GM21381 (cell line): ENCODE results near the gene KLF4.
A peak's percentile ranks its signal among the peaks of the same experiment; 100 is the strongest.

Experiments
- ATAC-seq: cut with Tn5 transposase; IDR thresholded peaks from one replicate; pipeline ENCODE4 v1.9.1; 2021; ENCODE audit warnings: mild to moderate bottlenecking, moderate library complexity; ENCODE audit not compliant: unreplicated experiment

Gene KLF4

GRCh38 chr9:107488375-107489143 lies 1.0 kb downstream of the KLF4 start:
- no peak for ATAC-seq

DNA sequence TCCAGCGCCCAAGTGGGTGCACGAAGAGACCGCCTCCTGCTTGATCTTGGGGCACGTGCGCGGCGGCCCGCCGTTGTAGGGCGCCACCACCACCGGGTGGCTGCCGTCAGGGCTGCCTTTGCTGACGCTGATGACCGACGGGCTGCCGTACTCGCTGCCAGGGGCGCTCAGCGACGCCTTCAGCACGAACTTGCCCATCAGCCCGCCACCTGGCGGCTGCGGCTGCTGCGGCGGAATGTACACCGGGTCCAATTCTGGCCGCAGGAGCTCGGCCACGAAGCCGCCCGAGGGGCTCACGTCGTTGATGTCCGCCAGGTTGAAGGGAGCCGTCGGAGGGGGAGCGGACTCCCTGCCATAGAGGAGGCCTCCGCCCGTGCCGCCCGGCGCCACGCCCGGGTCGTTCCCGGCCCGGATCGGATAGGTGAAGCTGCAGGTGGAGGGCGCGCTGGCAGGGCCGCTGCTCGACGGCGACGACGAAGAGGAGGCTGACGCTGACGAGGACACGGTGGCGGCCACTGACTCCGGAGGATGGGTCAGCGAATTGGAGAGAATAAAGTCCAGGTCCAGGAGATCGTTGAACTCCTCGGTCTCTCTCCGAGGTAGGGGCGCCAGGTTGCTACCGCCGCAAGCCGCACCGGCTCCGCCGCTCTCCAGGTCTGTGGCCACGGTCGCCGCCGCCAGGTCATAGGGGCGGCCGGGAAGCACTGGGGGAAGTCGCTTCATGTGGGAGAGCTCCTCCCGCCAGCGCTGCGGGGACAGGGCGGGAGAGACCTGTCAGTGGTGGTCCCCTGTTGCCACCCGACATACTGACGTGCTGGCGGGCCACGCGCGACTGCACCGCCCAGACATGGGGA lies 1.8 kb downstream of the KLF4 start:
- ATAC-seq, result no peak

DNA sequence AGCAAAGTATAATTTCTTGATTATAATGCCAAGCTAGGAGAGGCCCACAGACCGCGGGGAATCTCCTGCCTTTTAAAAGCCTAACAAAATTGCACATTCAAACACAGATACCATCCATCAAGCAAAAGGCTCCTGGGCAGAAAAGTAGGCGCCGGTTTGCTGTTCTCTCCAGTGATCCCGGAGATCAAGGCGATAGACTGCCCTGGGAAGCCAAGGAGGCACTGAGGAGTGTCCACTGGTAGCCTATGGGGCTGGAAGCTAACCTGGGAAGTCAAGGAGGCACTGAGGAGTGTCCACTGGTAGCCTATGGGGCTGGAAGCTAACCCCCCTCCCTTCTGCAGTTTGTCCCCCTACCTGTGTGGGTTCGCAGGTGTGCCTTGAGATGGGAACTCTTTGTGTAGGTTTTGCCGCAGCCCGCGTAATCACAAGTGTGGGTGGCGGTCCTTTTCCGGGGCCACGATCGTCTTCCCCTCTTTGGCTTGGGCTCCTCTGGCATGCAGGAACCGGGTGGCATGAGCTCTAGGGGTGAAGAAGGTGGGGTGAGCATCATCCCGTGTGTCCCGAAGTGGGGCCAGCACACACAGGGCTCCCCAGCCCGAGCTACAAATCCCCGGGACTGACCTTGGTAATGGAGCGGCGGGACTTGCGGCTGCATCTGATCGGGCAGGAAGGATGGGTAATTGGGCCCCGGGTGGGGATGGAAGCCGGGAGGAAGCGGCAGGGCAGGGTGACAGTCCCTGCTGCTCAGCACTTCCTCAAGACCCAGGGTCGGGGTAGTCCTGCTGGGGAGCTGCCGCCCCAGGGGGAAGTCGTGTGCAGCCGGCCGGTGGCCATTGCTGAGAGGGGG lies 2.7 kb downstream of the KLF4 start:
- ATAC-seq, result no peak

GRCh38 chr9:107485458-107486043 lies 4.0 kb downstream of the KLF4 start:
- ATAC-seq, result no peak

DNA sequence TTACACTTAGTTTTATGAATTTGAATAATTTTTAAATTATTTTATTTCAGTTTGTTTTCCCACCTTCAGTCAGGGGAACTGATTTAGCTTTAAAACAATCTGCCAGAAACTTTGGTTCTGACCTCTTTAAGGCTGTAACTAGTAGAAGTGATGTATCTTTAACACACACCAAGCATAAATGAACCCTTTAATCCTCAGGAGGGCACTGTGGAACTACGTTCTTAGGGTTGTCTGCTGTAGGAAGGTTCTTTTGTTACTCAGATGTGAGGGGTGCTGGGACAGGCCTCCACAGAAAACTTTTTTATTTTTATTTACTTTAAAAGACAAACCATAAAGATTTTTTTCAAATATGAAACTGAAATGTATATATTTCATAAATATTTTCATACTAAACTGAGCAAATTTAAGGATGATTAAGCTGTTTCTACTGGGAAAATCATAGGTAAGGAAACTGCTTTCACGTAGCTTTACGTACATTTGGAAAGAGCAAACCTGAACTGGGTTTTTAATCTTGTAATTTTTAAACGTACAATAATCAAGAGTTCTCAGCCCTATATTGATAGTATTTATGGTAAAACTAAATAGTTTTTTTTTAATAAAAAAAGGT lies 5.3 kb downstream of the KLF4 start:
- ATAC-seq, result no peak

DNA sequence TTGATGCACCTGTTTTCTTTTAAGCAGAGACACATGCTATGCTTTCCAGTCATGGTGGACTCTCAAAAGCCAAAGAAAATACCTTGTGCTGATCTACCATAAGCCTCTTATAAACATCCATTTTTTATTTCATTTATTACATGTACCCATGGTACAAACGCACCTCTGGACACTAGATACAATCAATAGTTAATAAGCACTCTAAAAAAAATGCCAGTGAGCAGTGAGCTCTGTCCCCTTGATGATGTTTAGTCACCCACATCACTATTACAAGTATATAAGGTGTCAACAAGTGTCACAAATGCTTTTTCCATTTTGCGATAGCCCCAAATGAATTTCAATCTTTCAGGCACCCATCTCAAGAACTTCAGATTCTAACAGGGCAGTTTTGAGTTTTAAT lies 5.9 kb downstream of the KLF4 start:
- no peak for ATAC-seq

DNA sequence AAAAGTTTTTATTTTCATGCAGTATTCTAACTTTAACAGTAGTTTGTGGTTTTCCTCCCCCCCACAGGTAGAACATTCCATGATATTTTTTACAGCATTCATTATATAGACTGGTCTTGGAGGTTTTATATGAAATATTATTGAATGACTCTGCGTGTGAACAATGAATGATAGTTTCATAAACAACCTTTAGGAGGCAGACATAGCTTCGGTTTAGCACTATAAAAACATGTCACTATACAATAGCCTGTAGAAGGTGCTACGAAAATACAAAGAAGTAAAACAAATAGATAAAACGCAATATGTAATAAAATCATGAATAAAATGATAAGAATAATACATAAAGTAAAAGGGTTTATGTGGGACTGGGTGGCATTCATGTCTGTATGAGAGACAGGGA lies 8.5 kb downstream of the KLF4 start:
- no peak for ATAC-seq

DNA sequence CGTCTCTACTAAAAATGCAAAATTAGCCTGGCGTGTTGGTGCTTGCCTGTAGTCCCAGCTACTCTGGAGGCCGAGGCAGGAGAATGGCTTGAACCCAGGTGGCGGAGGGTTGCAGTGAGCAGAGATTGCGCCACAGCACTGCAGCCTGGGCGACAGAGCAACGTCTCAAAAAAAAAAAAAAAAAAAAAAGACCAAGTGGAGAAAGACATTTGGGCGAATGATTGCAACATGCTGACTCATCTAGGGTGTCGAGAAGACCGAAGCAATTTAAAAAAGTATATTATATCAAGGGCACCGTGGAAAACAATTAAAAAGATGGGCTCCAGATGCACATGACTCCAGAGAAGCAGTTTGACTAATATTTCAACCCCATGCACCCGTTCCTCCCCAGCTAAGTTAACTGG lies 9.2 kb downstream of the KLF4 start:
- no peak for ATAC-seq

GRCh38 chr9:107478805-107479204 lies 10.8 kb downstream of the KLF4 start:
- ATAC-seq, result no peak

DNA sequence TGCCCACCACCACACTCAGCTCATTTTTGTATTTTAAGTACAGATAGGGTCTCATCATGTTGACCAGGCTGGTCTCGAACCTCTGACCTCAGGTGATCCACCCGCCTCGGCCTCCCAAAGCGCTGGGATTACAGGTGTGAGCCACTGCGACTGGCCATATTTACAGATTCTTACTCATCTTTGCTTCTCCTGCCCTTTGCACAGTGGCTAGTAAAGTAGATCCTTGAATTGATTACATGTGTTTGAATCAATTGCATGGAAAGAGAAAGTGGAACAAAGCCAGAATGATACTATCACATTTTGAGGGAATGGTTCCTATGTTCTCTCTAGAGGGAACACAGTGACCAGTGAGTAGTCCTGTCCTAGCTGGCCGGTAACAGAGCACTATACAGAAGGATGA lies 15.4 kb downstream of the KLF4 start:
- no peak for ATAC-seq

- ATAC-seq, result no peak
Observed at GRCh38 chr9:107472581-107473340, 16.8 kb downstream of the KLF4 start.

DNA sequence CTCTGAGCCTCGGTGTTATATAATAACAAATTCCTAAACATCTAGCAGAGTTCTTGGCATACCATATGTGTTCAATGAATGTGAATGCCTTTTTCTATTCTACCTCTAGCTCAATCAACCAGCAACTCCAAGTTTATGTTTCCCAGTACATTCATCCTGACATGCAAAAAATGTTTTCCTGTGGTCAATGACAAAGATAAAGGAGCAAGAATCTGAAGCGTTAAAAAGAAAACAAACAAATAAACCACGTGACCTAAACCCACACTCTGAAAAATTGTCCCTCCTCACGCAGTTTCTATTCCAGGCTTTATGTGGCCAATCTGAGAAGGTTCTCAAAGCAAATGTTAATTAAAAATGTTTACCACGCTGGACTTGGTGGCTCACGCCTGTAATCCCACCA lies 18.0 kb downstream of the KLF4 start:
- no peak for ATAC-seq

- ATAC-seq, result no peak
Observed at GRCh38 chr9:107467416-107467815, 22.2 kb downstream of the KLF4 start.

DNA sequence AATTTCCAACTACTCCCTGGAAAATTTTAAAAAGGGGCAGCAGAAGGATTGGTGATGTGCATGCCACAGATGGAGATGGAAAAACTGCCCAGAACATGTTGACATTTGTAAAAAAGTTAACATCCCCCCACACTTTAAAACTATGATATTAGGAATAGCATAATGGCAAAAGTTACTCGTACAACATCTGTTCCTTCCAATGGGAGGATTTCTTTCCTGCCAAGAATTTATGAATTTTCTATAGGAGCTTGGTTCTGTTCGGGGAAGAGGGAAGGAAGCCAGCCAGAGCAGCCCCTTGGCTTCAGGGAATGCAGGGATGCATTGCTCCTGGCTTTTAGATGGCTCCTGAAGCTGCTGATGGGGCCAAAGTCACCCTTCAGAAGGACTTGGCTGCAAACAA lies 22.7 kb downstream of the KLF4 start:
- no peak for ATAC-seq

DNA sequence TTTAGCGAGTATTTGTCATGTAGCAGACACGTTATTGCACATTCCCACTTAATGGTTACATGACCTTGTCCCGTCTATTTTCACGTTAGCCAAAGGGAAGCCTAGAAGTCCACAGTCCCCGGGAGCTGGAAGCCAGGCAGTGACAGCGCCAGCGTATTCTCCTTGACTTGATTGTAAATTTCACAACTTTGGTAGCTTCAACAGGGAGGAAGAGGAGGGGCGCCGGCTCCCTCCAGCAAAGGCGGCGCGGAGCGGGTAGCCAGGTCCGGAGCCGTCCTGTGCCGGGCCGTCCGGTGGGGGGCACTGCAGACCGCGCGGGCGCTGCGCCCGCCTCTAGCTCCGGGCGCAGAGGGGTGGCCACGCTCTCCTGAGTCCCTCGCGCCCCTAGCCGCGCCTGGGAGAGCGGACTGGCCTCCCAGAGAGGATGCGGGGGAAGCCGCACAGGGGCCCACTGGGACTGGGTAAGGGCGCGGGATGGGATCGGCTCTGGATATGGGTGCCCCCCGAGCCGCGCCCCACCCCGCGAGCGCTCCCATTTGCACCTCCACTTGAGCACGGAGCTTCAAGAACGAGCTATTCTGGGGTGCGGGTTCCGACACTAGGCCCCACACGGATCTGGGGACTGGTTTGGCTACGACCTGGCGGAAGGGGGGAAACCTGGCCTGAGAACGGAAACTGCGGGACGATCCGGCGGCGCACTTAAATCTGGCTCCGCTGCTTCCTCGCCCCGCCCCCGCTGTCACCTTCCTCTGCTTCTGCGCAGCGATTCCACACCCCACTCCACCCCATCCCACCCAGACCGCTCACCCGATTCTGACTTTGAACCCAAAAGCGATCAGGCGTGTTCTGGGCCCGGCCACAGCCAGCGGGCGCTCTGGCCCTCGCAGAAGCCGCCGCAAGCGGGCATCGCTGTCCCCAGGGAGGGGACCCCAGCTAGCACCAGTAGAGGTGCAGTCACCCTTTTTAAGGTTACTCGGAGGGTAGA lies 23.8 kb downstream of the KLF4 start:
- ATAC-seq, result peak; percentile 86

DNA sequence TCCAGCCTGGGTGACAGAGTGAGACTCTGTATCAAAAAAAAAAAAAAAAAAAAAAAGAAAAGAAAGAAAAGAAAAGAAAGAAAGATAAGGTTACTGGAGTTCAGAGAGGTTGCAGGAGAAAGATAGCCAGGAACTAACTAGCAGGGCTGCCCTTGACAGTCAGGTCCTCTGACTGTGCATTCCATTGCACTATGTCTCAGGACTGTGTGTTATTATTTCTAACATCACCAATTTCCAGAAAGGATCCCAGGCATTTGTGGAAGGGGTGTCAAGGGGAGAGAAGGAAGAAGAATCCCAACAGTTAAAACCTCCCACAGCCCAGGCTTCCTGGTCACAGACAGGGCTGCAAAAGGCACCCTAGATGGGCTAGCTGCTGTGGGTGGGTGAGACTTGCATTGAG lies 25.1 kb downstream of the KLF4 start:
- no peak for ATAC-seq

DNA sequence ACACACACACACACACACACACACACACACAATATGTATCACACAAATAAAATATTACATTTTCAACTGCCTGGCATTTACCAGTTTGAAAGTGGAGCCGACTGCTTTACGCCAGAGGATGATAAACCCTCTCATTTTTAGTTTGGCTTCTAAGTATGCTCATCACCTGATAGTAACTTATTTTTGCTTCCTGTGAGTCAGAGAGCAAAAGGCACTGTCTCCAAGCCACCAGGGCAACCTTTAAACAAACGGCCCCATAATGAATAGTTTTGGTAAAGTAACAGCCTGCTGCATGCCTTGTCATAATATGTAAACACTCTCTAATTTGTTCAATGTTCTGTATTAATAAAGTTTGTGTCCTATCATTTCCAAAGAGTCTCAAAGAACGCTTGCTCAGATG lies 26.9 kb downstream of the KLF4 start:
- no peak for ATAC-seq

GRCh38 chr9:107460153-107461023 lies 29.2 kb downstream of the KLF4 start:
- no peak for ATAC-seq
